Motor neuron (in vitro differentiated cells): ENCODE data around the gene IL36RN. TPM values are rescaled to one million over a fixed set of nuclear protein-coding genes. Genes with fewer than 3 reads are reported as not detected.

ENCODE experiments used
- ATAC-seq, 8 experiments: fragments of 200-7000 bp; cut with Tn5 transposase; replicated peaks in 6 of 8; 2 replicates each; pipeline ENCODE4 v1.8.0; 2021; ENCODE audit warnings: mild to moderate bottlenecking in 8 of 8, moderate library complexity in 8 of 8
- H3K27ac ChIP-seq, 2 donors: fragments of 250-450 bp; sonication (Bioruptor Pico); 2 replicates each; pipeline ENCODE4 v1.9.0; 2021; ENCODE audit warnings: antibody characterized with exemption in 2 of 2, mild to moderate bottlenecking in 2 of 2, moderate library complexity in 1 of 2
- H3K4me1 ChIP-seq, 2 donors: fragments of 250-450 bp; sonication (Bioruptor Pico); replicated peaks in 1 of 2; 2 replicates each; pipeline ENCODE4 v1.6.1; 2021; ENCODE audit warnings: antibody characterized with exemption in 2 of 2, mild to moderate bottlenecking in 2 of 2, moderate library complexity in 1 of 2
- H3K4me3 ChIP-seq, 5 donors: fragments of 250-450 bp; sonication (Bioruptor Pico); 2 replicates each; pipeline ENCODE4 v1.9.0; 2021; ENCODE audit warnings: antibody characterized with exemption in 5 of 5, mild to moderate bottlenecking in 5 of 5, moderate library complexity in 4 of 5
- WGBS, 10 experiments: fragments of 450-650 bp; shearing (Covaris generic); methylation state at CpG; one replicate each; pipeline ENCODE4 v1.0.0; 2022; 5-methylcytosine and 5-hydroxymethylcytosine counted together
- in situ Hi-C, 9 experiments: fragments of 400-800 bp; cut with MboI; loops; one replicate each; pipeline ENCODE4 v1.15.0; 2021; ENCODE audit warnings: low sequenced_read_pairs in 9 of 9, low pct_unique_long_range_greater_than_20kb in 2 of 9; ENCODE audit not compliant: unreplicated experiment in 9 of 9
- total RNA-seq, 8 experiments: library from RNA; unstranded; fragments of 300-600 nt; gene quantifications; 2 replicates each; pipeline versions ENCODE4 v1.2.3 to v1.2.4, GENCODE V29; 2022

IL36RN gene
- total RNA-seq, 8 experiments from 2014 or later = 0.17 to 0.66 (median 0.45) TPM; not detected in 3

- no peak overlapping the region for H3K4me3 ChIP-seq
- in situ Hi-C loops = no loop called here
- ATAC-seq = peak in 2 of 8 experiments; percentile 31 to 37
- WGBS, 10 experiments = 0 to 71% (median 54%) methylated on average over 1 to 2 of the region's 2 CpGs; no CpG with 5 or more reads in 5 of the 10 experiments
- no peak overlapping the region for H3K27ac ChIP-seq
- no peaks in the 10 kb centered on the region for H3K4me1 ChIP-seq
Measured at GRCh38 chr2:113027691-113028090, 31.3 kb upstream of the IL36RN start.

GRCh38 chr2:113028112-113028511, 30.9 kb upstream of the IL36RN start:
- Histone ChIP-seq H3K27ac (no peak overlapping the region), H3K4me1 (no peaks in the 10 kb centered on the region), H3K4me3 (no peak overlapping the region)
- 0 to 22% (median 20%) methylated on average over 1 of the region's 1 CpG; no CpG with 5 or more reads in 6 of the 10 experiments for WGBS, 10 experiments
- in situ Hi-C loops = no loop called here
- ATAC-seq = no peak

GRCh38 chr2:113032737-113033136, 26.3 kb upstream of the IL36RN start:
- WGBS, 10 experiments = 67 to 100% (median 88%) methylated on average over 1 of the region's 1 CpG; no CpG with 5 or more reads in 6 of the 10 experiments
- Histone ChIP-seq H3K4me1 (no peaks in the 10 kb centered on the region), H3K4me3 (no peak overlapping the region), H3K27ac (no peak overlapping the region)
- in situ Hi-C loops = no loop called here
- ATAC-seq = peak in 3 of 8 experiments; percentile 57 to 90 (median 77)

- in situ Hi-C loops = no loop called here
Measured at GRCh38 chr2:113034016-113034415, 25.0 kb upstream of the IL36RN start.

GRCh38 chr2:113036763-113037162, 22.2 kb upstream of the IL36RN start:
- no peak for ATAC-seq
- in situ Hi-C loops = no loop called here
- WGBS, 10 experiments = 67 to 100% (median 85%) methylated on average over 1 to 7 of the region's 9 CpGs; no CpG with 5 or more reads in 3 of the 10 experiments
- H3K27ac ChIP-seq = no peak overlapping the region
- H3K4me1 ChIP-seq = no peaks in the 10 kb centered on the region
- H3K4me3 ChIP-seq = no peak overlapping the region

More at GRCh38 chr2:113034016-113034415, 25.0 kb upstream of the IL36RN start:
- 0 to 90% (median 63%) methylated on average over 1 to 3 of the region's 3 CpGs for WGBS, 10 experiments
- peak in 1 of 8 experiments; percentile 30 for ATAC-seq
- no peak overlapping the region for H3K27ac ChIP-seq
- H3K4me1 ChIP-seq = no peaks in the 10 kb centered on the region
- no peak overlapping the region for H3K4me3 ChIP-seq

GRCh38 chr2:113038291-113038690, 20.7 kb upstream of the IL36RN start:
- in situ Hi-C loops = no loop called here
- no peak overlapping the region for H3K27ac ChIP-seq
- H3K4me3 ChIP-seq = no peak overlapping the region
- WGBS, 10 experiments = 65 to 93% (median 76%) methylated on average over 1 to 3 of the region's 3 CpGs; no CpG with 5 or more reads in 4 of the 10 experiments
- H3K4me1 ChIP-seq = no peaks in the 10 kb centered on the region
- no peak for ATAC-seq

GRCh38 chr2:113039158-113039557, 19.8 kb upstream of the IL36RN start:
- in situ Hi-C loops = no loop called here

GRCh38 chr2:113039719-113040118, 19.3 kb upstream of the IL36RN start:
- Histone ChIP-seq H3K27ac (no peak overlapping the region), H3K4me1 (no peaks in the 10 kb centered on the region), H3K4me3 (no peak overlapping the region)
- peak in 2 of 8 experiments; percentile 21 to 51 for ATAC-seq
- 20 to 67% (median 32%) methylated on average over 1 to 5 of the region's 5 CpGs; no CpG with 5 or more reads in 1 of the 10 experiments for WGBS, 10 experiments
- in situ Hi-C loops = no loop called here

More at GRCh38 chr2:113039158-113039557, 19.8 kb upstream of the IL36RN start:
- no peak overlapping the region for H3K27ac ChIP-seq
- no peak overlapping the region for H3K4me3 ChIP-seq
- H3K4me1 ChIP-seq = no peaks in the 10 kb centered on the region
- ATAC-seq = no peak
- 60 to 100% (median 90%) methylated on average over 1 to 2 of the region's 2 CpGs; no CpG with 5 or more reads in 2 of the 10 experiments for WGBS, 10 experiments

- in situ Hi-C loops = no loop called here
Measured at GRCh38 chr2:113041871-113042270, 17.1 kb upstream of the IL36RN start.

GRCh38 chr2:113046465-113046864, 12.5 kb upstream of the IL36RN start:
- no peak overlapping the region for H3K4me3 ChIP-seq
- no peak overlapping the region for H3K27ac ChIP-seq
- H3K4me1 ChIP-seq = no peaks in the 10 kb centered on the region
- 0 to 91% (median 80%) methylated on average over 1 to 5 of the region's 5 CpGs; no CpG with 5 or more reads in 3 of the 10 experiments for WGBS, 10 experiments
- ATAC-seq = no peak
- in situ Hi-C loops = no loop called here

More at GRCh38 chr2:113041871-113042270, 17.1 kb upstream of the IL36RN start:
- H3K27ac ChIP-seq = no peak overlapping the region
- ATAC-seq = no peak
- 0 to 84% (median 50%) methylated on average over 1 to 4 of the region's 5 CpGs; no CpG with 5 or more reads in 1 of the 10 experiments for WGBS, 10 experiments
- no peak overlapping the region for H3K4me3 ChIP-seq
- no peaks in the 10 kb centered on the region for H3K4me1 ChIP-seq

- H3K27ac ChIP-seq = no peak overlapping the region
- ATAC-seq = no peak
- no peak overlapping the region for H3K4me3 ChIP-seq
- in situ Hi-C loops = no loop called here
- H3K4me1 ChIP-seq = no peaks in the 10 kb centered on the region
- WGBS, 10 experiments = 76 to 100% (median 93%) methylated on average over 1 to 17 of the region's 38 CpGs; no CpG with 5 or more reads in 3 of the 10 experiments
Measured at GRCh38 chr2:113050921-113051895, 7.8 kb upstream of the IL36RN start.

- ATAC-seq = no peak
- in situ Hi-C loops = no loop called here
- 34 to 88% (median 67%) methylated on average over 2 to 6 of the region's 6 CpGs; no CpG with 5 or more reads in 3 of the 10 experiments for WGBS, 10 experiments
- no peaks in the 10 kb centered on the region for H3K4me1 ChIP-seq
- no peak within 1 kb of the TSS for H3K4me3 ChIP-seq
- no peak within 1 kb of the TSS for H3K27ac ChIP-seq
Measured at GRCh38 chr2:113052396-113052917, 6.5 kb upstream of the IL36RN start, which contains the start of gene IL36B. Gene IL36B (minus strand): TSS chr2:113052867.

- no peak overlapping the region for H3K27ac ChIP-seq
- no peak overlapping the region for H3K4me3 ChIP-seq
- WGBS, 10 experiments = 15 to 80% (median 52%) methylated on average over 1 to 3 of the region's 3 CpGs
- no peaks in the 10 kb centered on the region for H3K4me1 ChIP-seq
- ATAC-seq = no peak
- in situ Hi-C loops = no loop called here
Measured at GRCh38 chr2:113053666-113054065, 5.3 kb upstream of the IL36RN start.
